GM12878 (cell line): ENCODE measurements around the gene KCND2. TPM values are rescaled to one million over a fixed set of nuclear protein-coding genes. Genes with fewer than 3 reads are reported as not detected.

Source experiments
- ATAC-seq: fragments of 200-7000 bp; cut with Tn5 transposase; 3 replicates; pipeline ENCODE4 v1.9.1; 2020; ENCODE audit warnings: mild to moderate bottlenecking, moderate library complexity
- BruUV-seq: library from RNA; stranded (reverse); fragments of 400-500 nt; replicated peaks from 2 replicates; lab custom pipeline; 2021; lab: Mats Ljungman, UMichigan
- CTCF ChIA-PET: fragments of 300-600 bp; sonication (Branson Sonifier 250); formaldehyde crosslinking; extraction: SDS; loops from one replicate; lab custom pipeline; 2021; ENCODE audit warnings: inconsistent platforms; lab: Yijun Ruan, JAX
- POLR2A ChIA-PET: fragments of 350-600 bp; formaldehyde crosslinking; extraction: SDS; loops from one replicate; lab custom pipeline; 2021; ENCODE audit warnings: inconsistent platforms; lab: Charles Lee
- RAD21 ChIA-PET: fragments of 300-600 bp; sonication (Branson Sonifier 250); formaldehyde crosslinking; loops from one replicate; lab custom pipeline; 2023; ENCODE audit warnings: antibody characterized with exemption; ENCODE audit not compliant: unreplicated experiment; lab: Charles Lee
- SMC1A ChIA-PET: fragments of 300-600 bp; sonication (Branson Sonifier 250); formaldehyde crosslinking; loops from one replicate; lab custom pipeline; 2023; ENCODE audit not compliant: unreplicated experiment, uncharacterized antibody; lab: Charles Lee
- DNase-seq: peaks from one replicate; pipeline ENCODE4 v3.0.0-alpha.2; 2011; ENCODE audit warnings: low read depth, low spot score
- FAIRE-seq: peaks from 3 replicates; lab custom pipeline; 2011; peaks lifted over from hg19 to GRCh38; lab: Jason Lieb, UNC
- H2AFZ ChIP-seq: 2 replicates; pipeline ENCODE4 v1.6.0; 2011; ENCODE audit warnings: low read depth, low read length, control low read depth; ENCODE audit not compliant: control insufficient read depth
- H3K27ac ChIP-seq: 2 replicates; pipeline ENCODE4 v1.5.1; 2011; ENCODE audit warnings: control low read depth; ENCODE audit not compliant: control insufficient read depth, insufficient read depth
- H3K27me3 ChIP-seq, 2 experiments: replicated peaks in 1 of 2; 2 replicates each; pipeline versions ENCODE4 v1.6.0 to v1.6.1; 2011; ENCODE audit warnings: low read length in 1 of 2; ENCODE audit not compliant: control insufficient read depth in 2 of 2, insufficient read depth in 2 of 2
- H3K36me3 ChIP-seq, 2 experiments: 2 replicates each; pipeline ENCODE4 v1.5.1; 2011; ENCODE audit warnings: low read length in 1 of 2; ENCODE audit not compliant: control insufficient read depth in 2 of 2, insufficient read depth in 2 of 2
- H3K4me1 ChIP-seq: 2 replicates; pipeline ENCODE4 v1.6.1; 2011; ENCODE audit warnings: mild to moderate bottlenecking, low read length, moderate library complexity, mixed read lengths; ENCODE audit not compliant: control insufficient read depth, insufficient read depth
- H3K4me2 ChIP-seq: 2 replicates; pipeline ENCODE4 v1.6.0; 2011; ENCODE audit warnings: control low read depth; ENCODE audit not compliant: control insufficient read depth, insufficient read depth
- H3K4me3 ChIP-seq: fragments of 200-600 bp; sonication (generic); 2 replicates; pipeline ENCODE4 v1.5.1; 2016
- H3K79me2 ChIP-seq: 2 replicates; pipeline ENCODE4 v1.6.0; 2011; ENCODE audit warnings: low read length; ENCODE audit not compliant: control insufficient read depth, insufficient read depth
- H3K9ac ChIP-seq: 2 replicates; pipeline ENCODE4 v1.8.0; 2011; ENCODE audit warnings: low read length, control low read depth, mixed read lengths; ENCODE audit not compliant: control insufficient read depth, insufficient read depth
- H3K9me3 ChIP-seq: replicated peaks from 3 replicates; pipeline ENCODE4 v1.5.1; 2011; ENCODE audit warnings: mild to moderate bottlenecking, low read length; ENCODE audit not compliant: control insufficient read depth, insufficient read depth
- H4K20me1 ChIP-seq: 2 replicates; pipeline ENCODE4 v1.6.0; 2011; ENCODE audit not compliant: control insufficient read depth, insufficient read depth
- CBFB ChIP-seq: IDR thresholded peaks from 2 replicates; pipeline ENCODE4 v1.6.1; 2016; ENCODE audit warnings: antibody characterized with exemption, low read depth
- CBX5 ChIP-seq: sonication (generic); IDR thresholded peaks from 2 replicates; pipeline ENCODE4 v1.6.1; 2016; ENCODE audit warnings: low read depth, moderate library complexity, mild to moderate bottlenecking, inconsistent platforms
- EP300 ChIP-seq, 2 experiments: fragments of 150-350 bp in 1 of 2; IDR thresholded peaks; 2 replicates each; pipeline ENCODE4 v1.6.1; 2011 to 2012; ENCODE audit warnings: low read depth in 2 of 2, low read length in 2 of 2, borderline replicate concordance in 1 of 2, improper control_type of control experiment in 1 of 2, inconsistent platforms in 1 of 2; ENCODE audit not compliant: control insufficient read depth in 1 of 2
- ETV6 ChIP-seq, 2 experiments: fragments of 450-650 bp in 1 of 2; IDR thresholded peaks in 1 of 2; conservative IDR thresholded peaks in 1 of 2; 2 replicates each; pipeline ENCODE4 v1.6.1; 2014; ENCODE audit warnings: antibody characterized with exemption in 1 of 2, borderline replicate concordance in 1 of 2, low read depth in 1 of 2, mild to moderate bottlenecking in 1 of 2, moderate library complexity in 1 of 2
- JUNB ChIP-seq: IDR thresholded peaks from 2 replicates; pipeline ENCODE4 v1.6.1; 2016; ENCODE audit warnings: antibody characterized with exemption, mild to moderate bottlenecking
- MXI1 ChIP-seq: fragments of 150-350 bp; IDR thresholded peaks from 2 replicates; pipeline ENCODE4 v1.6.1; 2011; ENCODE audit warnings: low read depth, mild to moderate bottlenecking, inconsistent platforms, low read length, improper control_type of control experiment
- SMAD5 ChIP-seq: IDR thresholded peaks from 2 replicates; pipeline ENCODE4 v1.6.1; 2016; ENCODE audit warnings: antibody characterized with exemption, low read depth
- SP1 ChIP-seq: IDR thresholded peaks from one replicate; pipeline ENCODE4 v1.6.1; 2011; ENCODE audit warnings: low read depth, low read length
- WGBS: methylation state at CpG from one replicate; pipeline ENCODE4 v1.1.6; 2016; ENCODE audit warnings: low lambda C conversion rate; ENCODE audit not compliant: insufficient replicate concordance, insufficient coverage; ENCODE audit errors: missing lambda C conversion rate; 5-methylcytosine and 5-hydroxymethylcytosine counted together
- in situ Hi-C: fragments of 300-500 bp; cut with MboI; formaldehyde crosslinking; loops from 9 replicates; pipeline ENCODE4 v1.14.3; 2018; ENCODE audit warnings: mixed read lengths
- intact Hi-C: fragments of 100-400 bp; cut with micrococcal nuclease; formaldehyde crosslinking; loops from one replicate; pipeline ENCODE4 v1.14.2; 2022; ENCODE audit not compliant: unreplicated experiment
- polyA plus RNA-seq, 11 experiments: library from polyadenylated mRNA; depleted of rRNA in 4 of 11; unstranded in 6 of 11; stranded (reverse) in 5 of 11; fragments of >200 nt; fragmentation: Nextera tagmentation in 4 of 11; fragmentation: Illumina TruSeq in 1 of 11; extraction: Ambion mirVana in 4 of 11; extraction: Trizol in 1 of 11; gene quantifications; 1 replicate in 1 of 11; 2 replicates in 10 of 11; pipeline versions ENCODE4 v1.2.1 to v1.2.3, GENCODE V29; 2011 to 2016; ENCODE audit warnings: inconsistent platforms in 2 of 11, missing spikeins in 2 of 11, low read depth in 1 of 11
- total RNA-seq, 4 experiments: library from RNA; depleted of rRNA in 3 of 4; stranded (reverse); fragments of >200 nt in 3 of 4; fragmentation: Illumina TruSeq in 1 of 4; extraction: Trizol in 1 of 4; gene quantifications; 2 replicates each; pipeline versions ENCODE4 v1.2.1 to v1.2.3, GENCODE V29; 2013 to 2021
- TF ChIP-seq, protein P1 (sequence below): fragments of 150-350 bp; IDR thresholded peaks from 2 replicates; pipeline ENCODE4 v1.6.1; 2014; ENCODE audit warnings: mild to moderate bottlenecking, low read depth, low read length
- TF ChIP-seq, protein P2 (sequence below): fragments of 450-650 bp; IDR thresholded peaks from 2 replicates; pipeline ENCODE4 v1.6.1; 2016; ENCODE audit warnings: mild to moderate bottlenecking
- TF ChIP-seq, protein P3 (sequence below): IDR thresholded peaks from 2 replicates; pipeline ENCODE4 v1.6.1; 2011; ENCODE audit warnings: low read depth, low read length, improper control_type of control experiment, borderline replicate concordance
- TF ChIP-seq, protein P4 (sequence below): fragments of 450-650 bp; IDR thresholded peaks from 2 replicates; pipeline ENCODE4 v1.6.1; 2017; ENCODE audit warnings: mild to moderate bottlenecking, moderate library complexity
- TF ChIP-seq, protein P5 (sequence below): fragments of 450-650 bp; IDR thresholded peaks from 2 replicates; pipeline ENCODE4 v1.6.1; 2018; ENCODE audit warnings: mild to moderate bottlenecking, low read depth, moderate library complexity; ENCODE audit not compliant: partially characterized antibody

The KCND2 gene
- total and polyA plus RNA-seq, 10 of the 15 experiments (the other 5 are each of a cell fraction or from before 2014, with no cell fraction given), result 3.6 to 22.3 (median 6.3) TPM

DNA sequence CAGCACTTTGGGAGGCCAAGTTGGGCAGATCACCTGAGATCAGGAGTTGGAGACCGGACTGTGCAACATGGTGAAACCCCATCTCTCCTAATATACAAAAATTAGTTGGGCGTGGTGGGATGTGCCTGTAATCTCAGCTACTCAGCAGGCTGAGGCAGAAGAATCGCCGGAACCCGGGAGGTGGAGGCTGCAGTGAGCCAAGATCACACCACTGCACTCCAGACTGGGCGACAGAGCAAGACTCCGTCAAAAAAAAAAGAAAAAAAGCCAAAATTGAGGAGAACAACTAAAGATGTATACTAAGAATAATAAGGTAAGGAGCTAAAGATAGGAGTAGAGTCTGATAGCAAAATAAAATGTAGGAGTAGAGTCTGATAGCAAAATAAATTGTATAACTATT lies 251.0 kb downstream of the KCND2 start:
- SMC1A ChIA-PET, result interaction anchor here (0.6 to 1.3 kb wide), 5 partner anchors 12 to 260 kb away, joined by 3 to 5 read pairs (median 3); no protein-coding TSS in a partner anchor
- Histone ChIP-seq H3K27ac (no peak overlapping the region), H3K79me2 (no peaks in the 10 kb centered on the region), H3K4me3 (no peak overlapping the region), H3K9ac (no peak overlapping the region), H2AFZ (no peak overlapping the region), H3K9me3 (no peaks in the 10 kb centered on the region), H3K27me3 (no peaks in the 10 kb centered on the region), H4K20me1 (no peaks in the 10 kb centered on the region), H3K4me2 (no peak overlapping the region), H3K4me1 (no peaks in the 10 kb centered on the region), H3K36me3 (no peaks in the 10 kb centered on the region)
- ATAC-seq (no peak), DNase-seq (no peak), FAIRE-seq (no peak)
- WGBS, result 77% methylated on average over 7 of the region's 7 CpGs
- RAD21 ChIA-PET, result no interaction called here
- no TSS peak for BruUV-seq
- intact Hi-C loops (no loop called here), in situ Hi-C loops (no loop called here)
- POLR2A ChIA-PET, result no interaction called here
- CTCF ChIA-PET, result interaction anchor here (0.6 to 1.1 kb wide), 5 partner anchors 12 to 822 kb away, joined by 3 read pairs; no protein-coding TSS in a partner anchor
- TF ChIP-seq JUNB, result no peak
- TF ChIP-seq SP1, result no peak
- no peak for TF ChIP-seq SMAD5
- TF ChIP-seq EP300 (IDR thresholded peaks at IDR 0.05; ENCODE audit: borderline replicate concordance in 1 of 2, control insufficient read depth in 1 of 2, low read depth in 2 of 2, low read length in 2 of 2), result no peak
- TF ChIP-seq, protein P1, sequence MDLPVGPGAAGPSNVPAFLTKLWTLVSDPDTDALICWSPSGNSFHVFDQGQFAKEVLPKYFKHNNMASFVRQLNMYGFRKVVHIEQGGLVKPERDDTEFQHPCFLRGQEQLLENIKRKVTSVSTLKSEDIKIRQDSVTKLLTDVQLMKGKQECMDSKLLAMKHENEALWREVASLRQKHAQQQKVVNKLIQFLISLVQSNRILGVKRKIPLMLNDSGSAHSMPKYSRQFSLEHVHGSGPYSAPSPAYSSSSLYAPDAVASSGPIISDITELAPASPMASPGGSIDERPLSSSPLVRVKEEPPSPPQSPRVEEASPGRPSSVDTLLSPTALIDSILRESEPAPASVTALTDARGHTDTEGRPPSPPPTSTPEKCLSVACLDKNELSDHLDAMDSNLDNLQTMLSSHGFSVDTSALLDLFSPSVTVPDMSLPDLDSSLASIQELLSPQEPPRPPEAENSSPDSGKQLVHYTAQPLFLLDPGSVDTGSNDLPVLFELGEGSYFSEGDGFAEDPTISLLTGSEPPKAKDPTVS, result no peak
- no peak for TF ChIP-seq CBFB
- TF ChIP-seq, protein P2, sequence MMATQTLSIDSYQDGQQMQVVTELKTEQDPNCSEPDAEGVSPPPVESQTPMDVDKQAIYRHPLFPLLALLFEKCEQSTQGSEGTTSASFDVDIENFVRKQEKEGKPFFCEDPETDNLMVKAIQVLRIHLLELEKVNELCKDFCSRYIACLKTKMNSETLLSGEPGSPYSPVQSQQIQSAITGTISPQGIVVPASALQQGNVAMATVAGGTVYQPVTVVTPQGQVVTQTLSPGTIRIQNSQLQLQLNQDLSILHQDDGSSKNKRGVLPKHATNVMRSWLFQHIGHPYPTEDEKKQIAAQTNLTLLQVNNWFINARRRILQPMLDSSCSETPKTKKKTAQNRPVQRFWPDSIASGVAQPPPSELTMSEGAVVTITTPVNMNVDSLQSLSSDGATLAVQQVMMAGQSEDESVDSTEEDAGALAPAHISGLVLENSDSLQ, result no peak
- no peak for TF ChIP-seq CBX5
- TF ChIP-seq, protein P3, sequence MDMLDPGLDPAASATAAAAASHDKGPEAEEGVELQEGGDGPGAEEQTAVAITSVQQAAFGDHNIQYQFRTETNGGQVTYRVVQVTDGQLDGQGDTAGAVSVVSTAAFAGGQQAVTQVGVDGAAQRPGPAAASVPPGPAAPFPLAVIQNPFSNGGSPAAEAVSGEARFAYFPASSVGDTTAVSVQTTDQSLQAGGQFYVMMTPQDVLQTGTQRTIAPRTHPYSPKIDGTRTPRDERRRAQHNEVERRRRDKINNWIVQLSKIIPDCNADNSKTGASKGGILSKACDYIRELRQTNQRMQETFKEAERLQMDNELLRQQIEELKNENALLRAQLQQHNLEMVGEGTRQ, result no peak
- TF ChIP-seq, protein P4, sequence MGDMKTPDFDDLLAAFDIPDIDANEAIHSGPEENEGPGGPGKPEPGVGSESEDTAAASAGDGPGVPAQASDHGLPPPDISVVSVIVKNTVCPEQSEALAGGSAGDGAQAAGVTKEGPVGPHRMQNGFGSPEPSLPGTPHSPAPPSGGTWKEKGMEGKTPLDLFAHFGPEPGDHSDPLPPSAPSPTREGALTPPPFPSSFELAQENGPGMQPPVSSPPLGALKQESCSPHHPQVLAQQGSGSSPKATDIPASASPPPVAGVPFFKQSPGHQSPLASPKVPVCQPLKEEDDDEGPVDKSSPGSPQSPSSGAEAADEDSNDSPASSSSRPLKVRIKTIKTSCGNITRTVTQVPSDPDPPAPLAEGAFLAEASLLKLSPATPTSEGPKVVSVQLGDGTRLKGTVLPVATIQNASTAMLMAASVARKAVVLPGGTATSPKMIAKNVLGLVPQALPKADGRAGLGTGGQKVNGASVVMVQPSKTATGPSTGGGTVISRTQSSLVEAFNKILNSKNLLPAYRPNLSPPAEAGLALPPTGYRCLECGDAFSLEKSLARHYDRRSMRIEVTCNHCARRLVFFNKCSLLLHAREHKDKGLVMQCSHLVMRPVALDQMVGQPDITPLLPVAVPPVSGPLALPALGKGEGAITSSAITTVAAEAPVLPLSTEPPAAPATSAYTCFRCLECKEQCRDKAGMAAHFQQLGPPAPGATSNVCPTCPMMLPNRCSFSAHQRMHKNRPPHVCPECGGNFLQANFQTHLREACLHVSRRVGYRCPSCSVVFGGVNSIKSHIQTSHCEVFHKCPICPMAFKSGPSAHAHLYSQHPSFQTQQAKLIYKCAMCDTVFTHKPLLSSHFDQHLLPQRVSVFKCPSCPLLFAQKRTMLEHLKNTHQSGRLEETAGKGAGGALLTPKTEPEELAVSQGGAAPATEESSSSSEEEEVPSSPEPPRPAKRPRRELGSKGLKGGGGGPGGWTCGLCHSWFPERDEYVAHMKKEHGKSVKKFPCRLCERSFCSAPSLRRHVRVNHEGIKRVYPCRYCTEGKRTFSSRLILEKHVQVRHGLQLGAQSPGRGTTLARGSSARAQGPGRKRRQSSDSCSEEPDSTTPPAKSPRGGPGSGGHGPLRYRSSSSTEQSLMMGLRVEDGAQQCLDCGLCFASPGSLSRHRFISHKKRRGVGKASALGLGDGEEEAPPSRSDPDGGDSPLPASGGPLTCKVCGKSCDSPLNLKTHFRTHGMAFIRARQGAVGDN, result no peak
- TF ChIP-seq MXI1, result no peak
- TF ChIP-seq, protein P5, sequence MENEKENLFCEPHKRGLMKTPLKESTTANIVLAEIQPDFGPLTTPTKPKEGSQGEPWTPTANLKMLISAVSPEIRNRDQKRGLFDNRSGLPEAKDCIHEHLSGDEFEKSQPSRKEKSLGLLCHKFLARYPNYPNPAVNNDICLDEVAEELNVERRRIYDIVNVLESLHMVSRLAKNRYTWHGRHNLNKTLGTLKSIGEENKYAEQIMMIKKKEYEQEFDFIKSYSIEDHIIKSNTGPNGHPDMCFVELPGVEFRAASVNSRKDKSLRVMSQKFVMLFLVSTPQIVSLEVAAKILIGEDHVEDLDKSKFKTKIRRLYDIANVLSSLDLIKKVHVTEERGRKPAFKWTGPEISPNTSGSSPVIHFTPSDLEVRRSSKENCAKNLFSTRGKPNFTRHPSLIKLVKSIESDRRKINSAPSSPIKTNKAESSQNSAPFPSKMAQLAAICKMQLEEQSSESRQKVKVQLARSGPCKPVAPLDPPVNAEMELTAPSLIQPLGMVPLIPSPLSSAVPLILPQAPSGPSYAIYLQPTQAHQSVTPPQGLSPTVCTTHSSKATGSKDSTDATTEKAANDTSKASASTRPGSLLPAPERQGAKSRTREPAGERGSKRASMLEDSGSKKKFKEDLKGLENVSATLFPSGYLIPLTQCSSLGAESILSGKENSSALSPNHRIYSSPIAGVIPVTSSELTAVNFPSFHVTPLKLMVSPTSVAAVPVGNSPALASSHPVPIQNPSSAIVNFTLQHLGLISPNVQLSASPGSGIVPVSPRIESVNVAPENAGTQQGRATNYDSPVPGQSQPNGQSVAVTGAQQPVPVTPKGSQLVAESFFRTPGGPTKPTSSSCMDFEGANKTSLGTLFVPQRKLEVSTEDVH, result no peak
- no peak for TF ChIP-seq ETV6 (conservative IDR thresholded peaks at IDR 0.05 in 1 of 2, IDR thresholded peaks at IDR 0.05 in 1 of 2; ENCODE audit: borderline replicate concordance in 1 of 2, low read depth in 1 of 2)
